ENCODE results near the gene FAM156A.
A peak's percentile ranks its signal among the peaks of the same experiment; 100 is the strongest.
"Not testable (repeated sequence)": the region's sequence is repeated elsewhere in the genome, so short reads cannot be mapped to it uniquely, and the experiment has no call there.

The FAM156A gene

GRCh38 chrX:52966993-52967738 lies 8.8 kb upstream of the FAM156A start:
- not testable (repeated sequence) for DNase-seq (ENCODE audit: low spot score)

- not testable (repeated sequence) for DNase-seq (ENCODE audit: low spot score)
Measured at GRCh38 chrX:52958961-52959360, 643 bp upstream of the FAM156A start.

DNA sequence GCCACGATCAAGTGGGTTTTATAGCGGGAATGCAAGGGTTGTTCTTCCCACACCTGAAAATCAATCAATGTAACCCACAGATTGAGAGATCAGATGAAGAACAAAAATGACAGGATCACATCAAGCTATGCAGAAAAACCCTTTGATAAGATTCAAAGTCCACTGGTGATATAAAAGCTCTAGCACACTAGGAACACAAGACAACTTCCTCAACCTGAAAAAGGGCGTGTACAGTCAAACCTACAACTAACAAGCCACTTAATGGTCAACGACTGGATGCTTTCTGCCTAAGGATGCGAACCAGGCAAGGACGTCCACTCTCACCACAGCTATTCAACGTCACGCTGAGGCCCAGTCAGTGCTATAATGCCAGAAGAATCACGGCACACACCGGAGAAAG lies 8.4 kb downstream of the FAM156A start:
- DNase-seq (ENCODE audit: low spot score), result not testable (repeated sequence)

DNA sequence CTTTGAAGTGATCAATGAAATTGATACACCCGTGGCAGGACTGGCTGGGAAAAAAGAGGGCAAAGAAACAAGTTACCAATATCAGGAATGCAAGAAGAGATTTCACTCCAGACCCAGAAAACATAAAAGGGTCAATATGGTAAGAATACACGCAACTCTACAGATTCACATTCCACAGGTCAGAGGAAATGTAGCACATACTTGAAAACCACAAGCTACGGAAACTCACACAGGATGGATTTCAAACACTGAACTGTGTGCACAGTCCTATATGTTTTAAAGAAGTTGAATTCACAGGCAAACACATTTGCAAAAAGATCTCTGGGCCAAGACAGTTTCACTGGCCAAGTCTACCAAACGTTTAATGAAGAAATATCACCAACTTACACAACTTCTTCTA lies 9.0 kb downstream of the FAM156A start:
- not testable (repeated sequence) for DNase-seq (ENCODE audit: low spot score)

- not testable (repeated sequence) for DNase-seq (ENCODE audit: low spot score)
Measured at GRCh38 chrX:52948265-52948664, 10.1 kb downstream of the FAM156A start.

- DNase-seq (ENCODE audit: low spot score), result not testable (repeated sequence)
Measured at GRCh38 chrX:52947501-52947900, 10.8 kb downstream of the FAM156A start.

DNA sequence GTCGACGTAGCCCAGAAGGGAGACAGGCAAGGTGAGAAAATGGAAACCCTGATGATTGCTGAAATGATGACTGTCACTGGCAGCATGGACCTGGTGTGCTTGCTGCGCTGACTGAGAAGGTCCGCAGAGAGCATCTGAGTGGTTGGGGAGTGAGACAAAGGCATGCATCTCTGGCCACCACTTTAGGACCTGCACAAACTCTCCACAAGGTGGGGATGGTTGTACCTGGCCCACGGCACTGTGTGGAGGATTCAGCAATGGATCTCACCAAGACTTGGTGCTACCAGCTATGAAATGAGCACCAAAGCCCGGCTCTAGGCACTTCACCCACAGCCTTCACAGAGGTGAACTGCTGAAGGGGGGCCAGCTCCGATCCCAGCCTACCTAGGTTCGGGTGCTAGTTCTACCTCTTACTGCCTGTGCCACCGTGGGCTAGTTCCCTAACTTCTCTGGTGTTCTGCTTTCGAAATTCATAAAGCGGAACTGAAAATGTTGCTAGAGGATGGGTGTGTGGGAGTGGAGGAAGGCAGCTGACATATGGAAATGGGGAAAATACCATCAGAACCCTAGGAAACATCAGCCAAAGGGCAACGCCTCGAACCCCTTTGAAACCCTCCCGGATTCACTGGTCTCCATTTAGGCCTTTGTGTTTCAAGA lies 12.4 kb downstream of the FAM156A start:
- not testable (repeated sequence) for DNase-seq (ENCODE audit: low spot score)

DNA sequence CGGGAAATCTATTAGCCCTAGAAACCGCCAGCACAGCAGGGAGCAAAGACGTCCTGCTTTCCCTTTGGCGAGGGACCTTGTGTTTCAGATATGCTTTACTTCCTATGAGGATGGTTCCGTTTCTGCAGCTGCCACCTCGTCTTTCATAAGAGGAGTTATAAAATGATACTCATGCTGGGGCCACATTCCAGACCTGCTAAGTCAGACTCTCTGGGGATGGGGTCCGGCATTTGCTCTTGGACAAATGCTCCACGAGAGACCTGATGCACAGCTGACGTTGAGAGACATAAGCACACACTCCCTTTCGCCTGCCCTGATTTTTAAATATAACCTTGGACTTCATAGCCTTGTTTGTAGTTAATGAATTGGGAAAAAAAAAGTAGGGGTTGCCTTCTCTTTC lies 16.6 kb downstream of the FAM156A start:
- not testable (repeated sequence) for DNase-seq (ENCODE audit: low spot score)

GRCh38 chrX:52940704-52941103 lies 17.6 kb downstream of the FAM156A start:
- not testable (repeated sequence) for DNase-seq (ENCODE audit: low spot score)

GRCh38 chrX:52935470-52935784 lies 22.9 kb downstream of the FAM156A start:
- not testable (repeated sequence) for DNase-seq (ENCODE audit: low spot score)

- peak; percentile 82 for DNase-seq (ENCODE audit: low spot score)
Measured at GRCh38 chrX:52934704-52935469, 23.4 kb downstream of the FAM156A start.

- peak; percentile 2 for DNase-seq (ENCODE audit: low spot score)
Measured at GRCh38 chrX:52933976-52934703, 24.2 kb downstream of the FAM156A start.

GRCh38 chrX:52933213-52933612 lies 25.1 kb downstream of the FAM156A start:
- no peak for DNase-seq (ENCODE audit: low spot score)

GRCh38 chrX:52930214-52930613 lies 28.1 kb downstream of the FAM156A start:
- not testable (repeated sequence) for DNase-seq (ENCODE audit: low spot score)

DNA sequence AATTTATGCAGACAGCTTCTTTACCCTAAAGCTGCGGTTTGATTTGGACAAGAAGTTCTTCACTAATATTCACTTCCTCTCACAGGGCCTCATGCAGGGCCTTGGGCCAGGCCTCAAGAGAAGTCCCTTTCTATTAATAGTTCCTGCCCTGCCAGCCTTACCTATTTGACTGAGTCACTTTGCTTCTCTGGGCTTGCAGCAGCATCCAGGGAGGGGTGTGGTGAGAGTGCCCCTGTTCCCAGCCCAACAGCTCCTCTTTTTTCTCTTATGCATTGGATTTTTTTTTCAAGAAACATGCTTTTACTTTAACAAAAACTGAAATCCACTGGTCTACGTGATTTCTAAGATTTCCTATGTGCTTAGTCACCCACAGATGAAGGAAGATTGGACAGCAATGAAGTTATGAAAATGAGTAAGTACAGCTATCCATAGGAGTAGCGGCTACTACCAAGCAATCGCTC lies 34.5 kb downstream of the FAM156A start:
- DNase-seq (ENCODE audit: low spot score), result peak; percentile 7

- DNase-seq (ENCODE audit: low spot score), result not testable (repeated sequence)
Measured at GRCh38 chrX:52914704-52915103, 43.6 kb downstream of the FAM156A start.

DNA sequence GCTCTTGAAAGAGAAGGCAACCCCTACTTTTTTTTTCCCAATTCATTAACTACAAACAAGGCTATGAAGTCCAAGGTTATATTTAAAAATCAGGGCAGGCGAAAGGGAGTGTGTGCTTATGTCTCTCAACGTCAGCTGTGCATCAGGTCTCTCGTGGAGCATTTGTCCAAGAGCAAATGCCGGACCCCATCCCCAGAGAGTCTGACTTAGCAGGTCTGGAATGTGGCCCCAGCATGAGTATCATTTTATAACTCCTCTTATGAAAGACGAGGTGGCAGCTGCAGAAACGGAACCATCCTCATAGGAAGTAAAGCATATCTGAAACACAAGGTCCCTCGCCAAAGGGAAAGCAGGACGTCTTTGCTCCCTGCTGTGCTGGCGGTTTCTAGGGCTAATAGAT lies 44.6 kb downstream of the FAM156A start:
- not testable (repeated sequence) for DNase-seq (ENCODE audit: low spot score)

- DNase-seq (ENCODE audit: low spot score), result not testable (repeated sequence)
Measured at GRCh38 chrX:52909313-52909969, 48.9 kb downstream of the FAM156A start.

- DNase-seq (ENCODE audit: low spot score), result not testable (repeated sequence)
Measured at GRCh38 chrX:52907900-52908299, 50.4 kb downstream of the FAM156A start.

DNA sequence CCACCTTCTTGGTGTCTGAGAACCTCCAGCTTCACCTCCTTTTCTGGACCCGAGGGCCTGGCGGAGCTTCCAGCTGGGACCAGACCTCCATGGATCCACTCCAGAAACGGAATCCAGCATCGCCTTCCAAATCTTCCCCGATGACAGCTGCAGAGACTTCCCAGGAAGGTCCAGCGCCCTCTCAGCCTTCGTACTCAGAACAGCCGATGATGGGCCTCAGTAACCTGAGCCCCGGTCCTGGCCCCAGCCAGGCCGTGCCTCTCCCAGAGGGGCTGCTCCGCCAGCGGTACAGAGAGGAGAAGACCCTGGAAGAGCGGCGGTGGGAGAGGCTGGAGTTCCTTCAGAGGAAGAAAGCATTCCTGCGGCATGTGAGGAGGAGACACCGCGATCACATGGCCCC lies 51.2 kb downstream of the FAM156A start:
- not testable (repeated sequence) for DNase-seq (ENCODE audit: low spot score)

- DNase-seq (ENCODE audit: low spot score), result not testable (repeated sequence)
Measured at GRCh38 chrX:52906072-52906471, 52.2 kb downstream of the FAM156A start.
